GM12878 (cell line): ENCODE data around the gene EYS. TPM values are rescaled to one million over a fixed set of nuclear protein-coding genes. Genes with fewer than 3 reads are reported as not detected.

Experiments
- ATAC-seq: fragments of 200-7000 bp; cut with Tn5 transposase; 3 replicates; pipeline ENCODE4 v1.9.1; 2020; ENCODE audit warnings: mild to moderate bottlenecking, moderate library complexity
- BruUV-seq: library from RNA; stranded (reverse); fragments of 400-500 nt; replicated peaks from 2 replicates; lab custom pipeline; 2021; lab: Mats Ljungman, UMichigan
- CTCF ChIA-PET: fragments of 300-600 bp; sonication (Branson Sonifier 250); formaldehyde crosslinking; extraction: SDS; loops from one replicate; lab custom pipeline; 2021; ENCODE audit warnings: inconsistent platforms; lab: Yijun Ruan, JAX
- POLR2A ChIA-PET: fragments of 350-600 bp; formaldehyde crosslinking; extraction: SDS; loops from one replicate; lab custom pipeline; 2021; ENCODE audit warnings: inconsistent platforms; lab: Charles Lee
- RAD21 ChIA-PET: fragments of 300-600 bp; sonication (Branson Sonifier 250); formaldehyde crosslinking; loops from one replicate; lab custom pipeline; 2023; ENCODE audit warnings: antibody characterized with exemption; ENCODE audit not compliant: unreplicated experiment; lab: Charles Lee
- SMC1A ChIA-PET: fragments of 300-600 bp; sonication (Branson Sonifier 250); formaldehyde crosslinking; loops from one replicate; lab custom pipeline; 2023; ENCODE audit not compliant: unreplicated experiment, uncharacterized antibody; lab: Charles Lee
- DNase-seq: peaks from one replicate; pipeline ENCODE4 v3.0.0-alpha.2; 2011; ENCODE audit warnings: low read depth, low spot score
- FAIRE-seq: peaks from 3 replicates; lab custom pipeline; 2011; peaks lifted over from hg19 to GRCh38; lab: Jason Lieb, UNC
- H2AFZ ChIP-seq: 2 replicates; pipeline ENCODE4 v1.6.0; 2011; ENCODE audit warnings: low read depth, low read length, control low read depth; ENCODE audit not compliant: control insufficient read depth
- H3K27ac ChIP-seq: 2 replicates; pipeline ENCODE4 v1.5.1; 2011; ENCODE audit warnings: control low read depth; ENCODE audit not compliant: control insufficient read depth, insufficient read depth
- H3K27me3 ChIP-seq, 2 experiments: replicated peaks in 1 of 2; 2 replicates each; pipeline versions ENCODE4 v1.6.0 to v1.6.1; 2011; ENCODE audit warnings: low read length in 1 of 2; ENCODE audit not compliant: control insufficient read depth in 2 of 2, insufficient read depth in 2 of 2
- H3K36me3 ChIP-seq, 2 experiments: 2 replicates each; pipeline ENCODE4 v1.5.1; 2011; ENCODE audit warnings: low read length in 1 of 2; ENCODE audit not compliant: control insufficient read depth in 2 of 2, insufficient read depth in 2 of 2
- H3K4me1 ChIP-seq: 2 replicates; pipeline ENCODE4 v1.6.1; 2011; ENCODE audit warnings: mild to moderate bottlenecking, low read length, moderate library complexity, mixed read lengths; ENCODE audit not compliant: control insufficient read depth, insufficient read depth
- H3K4me2 ChIP-seq: 2 replicates; pipeline ENCODE4 v1.6.0; 2011; ENCODE audit warnings: control low read depth; ENCODE audit not compliant: control insufficient read depth, insufficient read depth
- H3K4me3 ChIP-seq: fragments of 200-600 bp; sonication (generic); 2 replicates; pipeline ENCODE4 v1.5.1; 2016
- H3K79me2 ChIP-seq: 2 replicates; pipeline ENCODE4 v1.6.0; 2011; ENCODE audit warnings: low read length; ENCODE audit not compliant: control insufficient read depth, insufficient read depth
- H3K9ac ChIP-seq: 2 replicates; pipeline ENCODE4 v1.8.0; 2011; ENCODE audit warnings: low read length, control low read depth, mixed read lengths; ENCODE audit not compliant: control insufficient read depth, insufficient read depth
- H3K9me3 ChIP-seq: replicated peaks from 3 replicates; pipeline ENCODE4 v1.5.1; 2011; ENCODE audit warnings: mild to moderate bottlenecking, low read length; ENCODE audit not compliant: control insufficient read depth, insufficient read depth
- H4K20me1 ChIP-seq: 2 replicates; pipeline ENCODE4 v1.6.0; 2011; ENCODE audit not compliant: control insufficient read depth, insufficient read depth
- E2F4 ChIP-seq: IDR thresholded peaks from 2 replicates; pipeline ENCODE4 v1.6.1; 2012; ENCODE audit warnings: low read depth, low read length, improper control_type of control experiment
- EZH2 ChIP-seq: IDR thresholded peaks from 2 replicates; pipeline ENCODE4 v1.6.1; 2012; ENCODE audit warnings: low read depth, mild to moderate bottlenecking, control low read depth, inconsistent platforms, low read length, borderline replicate concordance; ENCODE audit not compliant: control insufficient read depth
- HDAC2 ChIP-seq: fragments of 200-600 bp; sonication (generic); IDR thresholded peaks from 2 replicates; pipeline ENCODE4 v1.6.1; 2017
- HDAC6 ChIP-seq: fragments of 200-600 bp; sonication (generic); IDR thresholded peaks from one replicate; pipeline ENCODE4 v1.8.0; 2017; ENCODE audit warnings: antibody characterized with exemption; ENCODE audit not compliant: unreplicated experiment
- STAT3 ChIP-seq: IDR thresholded peaks from 2 replicates; pipeline ENCODE4 v1.6.1; 2011; ENCODE audit warnings: low read depth, low read length, improper control_type of control experiment
- SUPT20H ChIP-seq: IDR thresholded peaks from 2 replicates; pipeline ENCODE4 v1.6.1; 2011; ENCODE audit warnings: low read depth, mild to moderate bottlenecking, low read length, moderate library complexity, borderline replicate concordance; ENCODE audit not compliant: control insufficient read depth
- ZNF592 ChIP-seq: fragments of 450-650 bp; IDR thresholded peaks from 2 replicates; pipeline ENCODE4 v1.6.1; 2017; ENCODE audit warnings: mild to moderate bottlenecking, moderate library complexity
- WGBS: methylation state at CpG from one replicate; pipeline ENCODE4 v1.1.6; 2016; ENCODE audit warnings: low lambda C conversion rate; ENCODE audit not compliant: insufficient replicate concordance, insufficient coverage; ENCODE audit errors: missing lambda C conversion rate; 5-methylcytosine and 5-hydroxymethylcytosine counted together
- in situ Hi-C: fragments of 300-500 bp; cut with MboI; formaldehyde crosslinking; loops from 9 replicates; pipeline ENCODE4 v1.14.3; 2018; ENCODE audit warnings: mixed read lengths
- intact Hi-C: fragments of 100-400 bp; cut with micrococcal nuclease; formaldehyde crosslinking; loops from one replicate; pipeline ENCODE4 v1.14.2; 2022; ENCODE audit not compliant: unreplicated experiment
- polyA plus RNA-seq, 11 experiments: library from polyadenylated mRNA; depleted of rRNA in 4 of 11; unstranded in 6 of 11; stranded (reverse) in 5 of 11; fragments of >200 nt; fragmentation: Nextera tagmentation in 4 of 11; fragmentation: Illumina TruSeq in 1 of 11; extraction: Ambion mirVana in 4 of 11; extraction: Trizol in 1 of 11; gene quantifications; 1 replicate in 1 of 11; 2 replicates in 10 of 11; pipeline versions ENCODE4 v1.2.1 to v1.2.3, GENCODE V29; 2011 to 2016; ENCODE audit warnings: inconsistent platforms in 2 of 11, missing spikeins in 2 of 11, low read depth in 1 of 11
- total RNA-seq, 4 experiments: library from RNA; depleted of rRNA in 3 of 4; stranded (reverse); fragments of >200 nt in 3 of 4; fragmentation: Illumina TruSeq in 1 of 4; extraction: Trizol in 1 of 4; gene quantifications; 2 replicates each; pipeline versions ENCODE4 v1.2.1 to v1.2.3, GENCODE V29; 2013 to 2021
- TF ChIP-seq, protein P1 (sequence below): fragments of 450-650 bp; IDR thresholded peaks from 2 replicates; pipeline ENCODE4 v1.6.1; 2017; ENCODE audit warnings: mild to moderate bottlenecking, moderate library complexity

The EYS gene
- total and polyA plus RNA-seq, 10 of the 15 experiments (the other 5 are each of a cell fraction or from before 2014, with no cell fraction given), result under 0.01 to 0.14 (median 0.02) TPM; not detected in 1

DNA sequence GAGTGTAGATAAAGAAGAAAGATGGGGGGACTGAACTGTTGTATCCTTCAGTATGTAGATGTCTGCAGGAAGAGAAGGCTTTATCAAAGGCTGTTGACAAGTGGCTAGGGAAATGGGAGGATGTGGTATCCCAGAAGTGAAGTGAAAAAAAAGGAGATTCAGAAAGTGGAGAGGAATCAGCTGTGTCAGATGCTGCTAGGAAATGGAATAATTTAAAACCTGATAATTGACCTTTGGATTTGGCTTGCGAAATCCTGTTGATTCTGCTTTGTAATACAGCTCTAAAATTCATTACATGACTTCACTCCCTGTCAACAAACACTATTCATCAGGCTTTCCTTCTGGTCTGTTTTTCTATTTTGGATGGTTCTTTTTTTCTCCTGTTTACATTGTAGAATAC is 2029.7 kb downstream of the EYS start:
- FAIRE-seq, result no peak
- BruUV-seq, result no TSS peak

More for the DNA sequence above, 2029.7 kb downstream of the EYS start:
- no peaks in the 10 kb centered on the region; a peak in 2 of 4 replicates for H3K36me3 ChIP-seq
- no peaks in the 10 kb centered on the region for H3K9me3 ChIP-seq
- ChIA-PET CTCF (interaction anchor here (0.8 to 1.3 kb wide), 3 partner anchors 22 to 58 kb away, joined by 3 read pairs; no protein-coding TSS in a partner anchor), RAD21 (interaction anchor here (0.9 kb wide), 1 partner anchor 356 kb away, joined by 3 read pairs; no protein-coding TSS in a partner anchor), POLR2A (interaction anchor here (1.5 kb wide), 1 partner anchor 14 kb away, joined by 3 read pairs; no protein-coding TSS in a partner anchor), SMC1A (interaction anchor here (0.9 to 1.1 kb wide), 3 partner anchors 14 to 28 kb away, joined by 3 read pairs; no protein-coding TSS in a partner anchor)
- H4K20me1 ChIP-seq, result no peaks in the 10 kb centered on the region
- no peak overlapping the region for H3K4me2 ChIP-seq
- intact Hi-C loops (no loop called here), in situ Hi-C loops (no loop called here)
- no peak overlapping the region for H2AFZ ChIP-seq
- no peak overlapping the region for H3K27ac ChIP-seq
- H3K4me1 ChIP-seq, result peaks cover 4% of the 10 kb centered on the region; the same call in 1 of the 2 replicates
- H3K4me3 ChIP-seq, result no peak overlapping the region
- DNase-seq (no peak), ATAC-seq (no peak)
- no peaks in the 10 kb centered on the region for H3K27me3 ChIP-seq
- H3K9ac ChIP-seq, result no peak overlapping the region
- peaks cover 31% of the 10 kb centered on the region for H3K79me2 ChIP-seq
- WGBS, result 100% methylated on average over 1 of the region's 1 CpG
- TF ChIP-seq EZH2, result no peak
- no peak for TF ChIP-seq ZNF592
- no peak for TF ChIP-seq STAT3
- no peak for TF ChIP-seq E2F4
- TF ChIP-seq SUPT20H, result no peak
- TF ChIP-seq HDAC2, result no peak
- TF ChIP-seq, protein P1, sequence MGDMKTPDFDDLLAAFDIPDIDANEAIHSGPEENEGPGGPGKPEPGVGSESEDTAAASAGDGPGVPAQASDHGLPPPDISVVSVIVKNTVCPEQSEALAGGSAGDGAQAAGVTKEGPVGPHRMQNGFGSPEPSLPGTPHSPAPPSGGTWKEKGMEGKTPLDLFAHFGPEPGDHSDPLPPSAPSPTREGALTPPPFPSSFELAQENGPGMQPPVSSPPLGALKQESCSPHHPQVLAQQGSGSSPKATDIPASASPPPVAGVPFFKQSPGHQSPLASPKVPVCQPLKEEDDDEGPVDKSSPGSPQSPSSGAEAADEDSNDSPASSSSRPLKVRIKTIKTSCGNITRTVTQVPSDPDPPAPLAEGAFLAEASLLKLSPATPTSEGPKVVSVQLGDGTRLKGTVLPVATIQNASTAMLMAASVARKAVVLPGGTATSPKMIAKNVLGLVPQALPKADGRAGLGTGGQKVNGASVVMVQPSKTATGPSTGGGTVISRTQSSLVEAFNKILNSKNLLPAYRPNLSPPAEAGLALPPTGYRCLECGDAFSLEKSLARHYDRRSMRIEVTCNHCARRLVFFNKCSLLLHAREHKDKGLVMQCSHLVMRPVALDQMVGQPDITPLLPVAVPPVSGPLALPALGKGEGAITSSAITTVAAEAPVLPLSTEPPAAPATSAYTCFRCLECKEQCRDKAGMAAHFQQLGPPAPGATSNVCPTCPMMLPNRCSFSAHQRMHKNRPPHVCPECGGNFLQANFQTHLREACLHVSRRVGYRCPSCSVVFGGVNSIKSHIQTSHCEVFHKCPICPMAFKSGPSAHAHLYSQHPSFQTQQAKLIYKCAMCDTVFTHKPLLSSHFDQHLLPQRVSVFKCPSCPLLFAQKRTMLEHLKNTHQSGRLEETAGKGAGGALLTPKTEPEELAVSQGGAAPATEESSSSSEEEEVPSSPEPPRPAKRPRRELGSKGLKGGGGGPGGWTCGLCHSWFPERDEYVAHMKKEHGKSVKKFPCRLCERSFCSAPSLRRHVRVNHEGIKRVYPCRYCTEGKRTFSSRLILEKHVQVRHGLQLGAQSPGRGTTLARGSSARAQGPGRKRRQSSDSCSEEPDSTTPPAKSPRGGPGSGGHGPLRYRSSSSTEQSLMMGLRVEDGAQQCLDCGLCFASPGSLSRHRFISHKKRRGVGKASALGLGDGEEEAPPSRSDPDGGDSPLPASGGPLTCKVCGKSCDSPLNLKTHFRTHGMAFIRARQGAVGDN, result no peak
- no peak for TF ChIP-seq HDAC6
